KG1 (cell line): ENCODE results near the gene COL20A1.

Source experiments
- DNase-seq: peaks from one replicate; lab custom pipeline; 2025; lab: John Stamatoyannopoulos, UW

Gene COL20A1

GRCh38 chr20:63278661-63279060 is 14.3 kb upstream of the COL20A1 start:
- DNase-seq = no peak

GRCh38 chr20:63279931-63280330 is 13.1 kb upstream of the COL20A1 start:
- DNase-seq = no peak

GRCh38 chr20:63280371-63280770 is 12.6 kb upstream of the COL20A1 start:
- no peak for DNase-seq

- no peak for DNase-seq
Observed at GRCh38 chr20:63280929-63281545, 11.9 kb upstream of the COL20A1 start.

GRCh38 chr20:63281742-63282665 is 11.0 kb upstream of the COL20A1 start:
- no peak for DNase-seq

GRCh38 chr20:63282946-63283345 is 10.0 kb upstream of the COL20A1 start:
- no peak for DNase-seq

GRCh38 chr20:63283397-63284082 is 9.4 kb upstream of the COL20A1 start:
- no peak for DNase-seq

GRCh38 chr20:63284083-63284440 is 8.9 kb upstream of the COL20A1 start:
- DNase-seq = no peak

GRCh38 chr20:63284544-63284949 is 8.4 kb upstream of the COL20A1 start:
- DNase-seq = no peak

- no peak for DNase-seq
Observed at GRCh38 chr20:63284981-63285524, 7.9 kb upstream of the COL20A1 start.

GRCh38 chr20:63285636-63286615 is 7.1 kb upstream of the COL20A1 start:
- DNase-seq = no peak

GRCh38 chr20:63286781-63287696 is 5.9 kb upstream of the COL20A1 start:
- DNase-seq = no peak

- DNase-seq = no peak
Observed at GRCh38 chr20:63287697-63288580, 5.0 kb upstream of the COL20A1 start.

GRCh38 chr20:63288581-63289251 is 4.3 kb upstream of the COL20A1 start:
- DNase-seq = no peak

- no peak for DNase-seq
Observed at GRCh38 chr20:63289311-63290135, 3.5 kb upstream of the COL20A1 start.

GRCh38 chr20:63290136-63290676 is 2.8 kb upstream of the COL20A1 start:
- DNase-seq = no peak

GRCh38 chr20:63290677-63291472 is 2.1 kb upstream of the COL20A1 start:
- peak; percentile 19 for DNase-seq
